Hepatocyte (in vitro differentiated cells): Measurements from ENCODE around the gene HNF4A.

Source experiments
- CTCF ChIP-seq: fragments of 200-600 bp; sonication (generic); IDR thresholded peaks from 2 replicates; pipeline ENCODE4 v1.5.1; 2016; ENCODE audit warnings: antibody characterized with exemption, mild to moderate bottlenecking; ENCODE audit not compliant: poor library complexity
- EZH2 ChIP-seq: fragments of 200-600 bp; sonication (generic); IDR thresholded peaks from 2 replicates; pipeline ENCODE4 v1.6.1; 2016; ENCODE audit warnings: antibody characterized with exemption, mild to moderate bottlenecking, borderline replicate concordance

DNA sequence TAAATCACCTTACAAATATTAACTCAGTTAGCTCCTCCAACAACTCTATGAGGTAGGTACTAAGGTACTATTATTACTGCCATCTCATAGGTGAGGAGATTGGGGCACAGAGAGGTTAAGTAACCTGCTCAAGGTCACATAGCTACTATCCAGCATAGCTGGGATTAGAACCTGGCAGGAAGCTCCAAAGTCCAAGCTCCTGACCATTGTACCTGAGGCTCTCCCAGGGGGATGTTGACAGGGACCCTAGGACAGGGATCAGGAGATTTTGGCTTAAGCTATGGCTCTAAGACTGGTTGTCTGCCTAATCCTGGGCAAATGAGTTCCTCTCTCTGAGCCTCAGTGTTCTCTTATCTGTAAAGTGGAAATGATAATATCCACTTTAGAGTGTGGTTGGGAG lies 59.3 kb downstream of the HNF4A start:
- TF ChIP-seq CTCF (no peak), EZH2 (no peak)
